ENCODE data around the gene UBE2D3.
"Not testable (repeated sequence)": the region's sequence is repeated elsewhere in the genome, so short reads cannot be mapped to it uniquely, and the experiment has no call there.

DNA sequence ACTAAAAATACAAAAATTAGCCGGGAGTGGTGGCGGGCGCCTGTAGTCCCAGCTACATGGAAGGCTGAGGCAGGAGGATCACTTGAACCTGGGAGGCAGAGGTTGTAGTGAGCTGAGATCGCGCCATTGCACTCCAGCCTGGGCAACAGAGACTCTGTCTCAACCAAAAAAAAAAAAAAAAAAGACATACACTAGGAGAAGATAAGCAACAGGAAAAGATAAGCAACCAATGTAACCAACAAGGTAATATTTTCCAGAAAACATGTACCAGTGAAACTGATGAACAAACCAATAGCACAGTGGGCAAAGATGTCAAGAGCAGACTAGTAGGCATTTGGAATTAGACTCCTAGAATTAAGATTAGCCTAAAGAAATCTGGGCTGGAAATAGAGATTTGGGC, 38.0 kb upstream of the UBE2D3 start:
- TF ChIP-seq ELF4 (IDR thresholded peaks at IDR 0.05); CTBP1 (IDR thresholded peaks at IDR 0.05; ENCODE audit: borderline replicate concordance); TARDBP (IDR thresholded peaks at IDR 0.05); FOXK2 (IDR thresholded peaks at IDR 0.05); SUZ12 (IDR thresholded peaks at IDR 0.05); FOXA1 (IDR thresholded peaks at IDR 0.05); SP1 (IDR thresholded peaks at IDR 0.05); FOXM1 (IDR thresholded peaks at IDR 0.05; ENCODE audit: borderline replicate concordance); NFRKB (IDR thresholded peaks at IDR 0.05): not testable (repeated sequence)

Measured in HEK293T (cell line).